ENCODE results near the gene PDP2. TPM values are rescaled to one million over a fixed set of nuclear protein-coding genes. Genes with fewer than 3 reads are reported as not detected.
A peak's percentile ranks its signal among the peaks of the same experiment; 100 is the strongest.

The PDP2 gene
- total RNA-seq, 1 experiment from 2014 or later: 44.4 TPM

GRCh38 chr16:66894055-66894454 lies 13.7 kb downstream of the PDP2 start:
- no peaks in the 10 kb centered on the region; the same call in 1 of the 2 replicates for H3K36me3 ChIP-seq (ENCODE audit: control insufficient read depth, insufficient read depth, low read length)
- H3K4me3 ChIP-seq (ENCODE audit: low read depth, low read length): no peak overlapping the region
- no peak for TF ChIP-seq CTCF (IDR thresholded peaks at IDR 0.05; ENCODE audit: insufficient read depth in 1 of 2, low read depth in 1 of 2, low read length in 1 of 2, severe bottlenecking in 1 of 2, unreplicated experiment in 1 of 2)
- H3K4me1 ChIP-seq: peaks cover 28% of the 10 kb centered on the region
- Mint-ChIP-seq H3K4me3 (ENCODE audit: unreplicated experiment) (no peak overlapping the region), H3K27ac (ENCODE audit: unreplicated experiment) (no peak overlapping the region), H3K9me3 (ENCODE audit: unreplicated experiment) (no peaks in the 10 kb centered on the region), H3K4me1 (ENCODE audit: low read depth, unreplicated experiment) (peaks cover 20% of the 10 kb centered on the region), H3K27me3 (ENCODE audit: insufficient read depth, unreplicated experiment) (no peaks in the 10 kb centered on the region), H3K36me3 (ENCODE audit: insufficient read depth, unreplicated experiment) (peaks cover 17% of the 10 kb centered on the region)
- ChIA-PET CTCF (interaction anchor here (1.0 to 3.0 kb wide), 3 partner anchors 13 to 54 kb away, joined by 3 to 36 read pairs (median 4); partner anchors contain the start of gene PDP2), POLR2A (no interaction called here)
- H3K27me3 ChIP-seq (replicated peaks; ENCODE audit: control insufficient read depth, insufficient read depth, low read length): no peaks in the 10 kb centered on the region
- DNase-seq: no peak
- no TSS peak for BruUV-seq (replicated peaks)
- H3K9me3 ChIP-seq: no peaks in the 10 kb centered on the region
- intact Hi-C loops (cut with micrococcal nuclease; ENCODE audit: unreplicated experiment): loop anchor here (2.0 kb wide), 1 partner anchor 61 kb away; no protein-coding TSS in a partner anchor

GRCh38 chr16:66894948-66895688 lies 14.8 kb downstream of the PDP2 start:
- ChIA-PET CTCF (interaction anchor here (0.6 to 3.0 kb wide), 19 partner anchors 8 to 301 kb away, joined by 3 to 36 read pairs (median 3); partner anchors contain the start of genes CDH16, CIAO2B, NOL3 and PDP2), POLR2A (no interaction called here)
- Mint-ChIP-seq H3K27me3 (ENCODE audit: insufficient read depth, unreplicated experiment) (no peaks in the 10 kb centered on the region), H3K36me3 (ENCODE audit: insufficient read depth, unreplicated experiment) (peaks cover 8% of the 10 kb centered on the region), H3K4me3 (ENCODE audit: unreplicated experiment) (no peak overlapping the region), H3K4me1 (ENCODE audit: low read depth, unreplicated experiment) (peaks cover 29% of the 10 kb centered on the region), H3K27ac (ENCODE audit: unreplicated experiment) (peak overlapping the region; percentile 64), H3K9me3 (ENCODE audit: unreplicated experiment) (no peaks in the 10 kb centered on the region)
- peaks cover 39% of the 10 kb centered on the region for H3K4me1 ChIP-seq
- no peak overlapping the region for H3K4me3 ChIP-seq (ENCODE audit: low read depth, low read length)
- H3K36me3 ChIP-seq (ENCODE audit: control insufficient read depth, insufficient read depth, low read length): no peaks in the 10 kb centered on the region
- TF ChIP-seq CTCF (IDR thresholded peaks at IDR 0.05; ENCODE audit: insufficient read depth in 1 of 2, low read depth in 1 of 2, low read length in 1 of 2, severe bottlenecking in 1 of 2, unreplicated experiment in 1 of 2): peak; percentile 83 to 94
- H3K27me3 ChIP-seq (replicated peaks; ENCODE audit: control insufficient read depth, insufficient read depth, low read length): no peaks in the 10 kb centered on the region
- no peaks in the 10 kb centered on the region for H3K9me3 ChIP-seq
- intact Hi-C loops (cut with micrococcal nuclease; ENCODE audit: unreplicated experiment): loop anchor here (1.0 to 2.0 kb wide), 3 partner anchors 30 to 60 kb away; partner anchors contain the start of gene RRAD
- no TSS peak for BruUV-seq (replicated peaks)
- peak; percentile 81 to 83 for DNase-seq

- H3K36me3 Mint-ChIP-seq (ENCODE audit: insufficient read depth, unreplicated experiment): peaks cover 8% of the 10 kb centered on the region
- Histone ChIP-seq H3K36me3 (ENCODE audit: control insufficient read depth, insufficient read depth, low read length) (no peaks in the 10 kb centered on the region), H3K27me3 (replicated peaks; ENCODE audit: control insufficient read depth, insufficient read depth, low read length) (no peaks in the 10 kb centered on the region), H3K4me1 (peaks cover 43% of the 10 kb centered on the region), H3K9me3 (no peaks in the 10 kb centered on the region), H3K4me3 (ENCODE audit: low read depth, low read length) (no peak overlapping the region)
- H3K27me3 Mint-ChIP-seq (ENCODE audit: insufficient read depth, unreplicated experiment): no peaks in the 10 kb centered on the region
- TF ChIP-seq CTCF (IDR thresholded peaks at IDR 0.05; ENCODE audit: insufficient read depth in 1 of 2, low read depth in 1 of 2, low read length in 1 of 2, severe bottlenecking in 1 of 2, unreplicated experiment in 1 of 2): no peak
- H3K4me1 Mint-ChIP-seq (ENCODE audit: low read depth, unreplicated experiment): peaks cover 33% of the 10 kb centered on the region
- peak overlapping the region; percentile 64 for H3K27ac Mint-ChIP-seq (ENCODE audit: unreplicated experiment)
- no peak overlapping the region for H3K4me3 Mint-ChIP-seq (ENCODE audit: unreplicated experiment)
- no peaks in the 10 kb centered on the region for H3K9me3 Mint-ChIP-seq (ENCODE audit: unreplicated experiment)
- no peak for DNase-seq
- ChIA-PET CTCF (interaction anchor here (0.5 to 3.0 kb wide), 18 partner anchors 9 to 301 kb away, joined by 3 to 36 read pairs (median 4); partner anchors contain the start of genes CDH16, CIAO2B, NOL3 and PDP2), POLR2A (no interaction called here)
- intact Hi-C loops (cut with micrococcal nuclease; ENCODE audit: unreplicated experiment): loop anchor here (1.0 to 2.0 kb wide), 3 partner anchors 30 to 59 kb away; partner anchors contain the start of gene RRAD
- BruUV-seq (replicated peaks): no TSS peak
Observed at GRCh38 chr16:66895689-66895979, 15.3 kb downstream of the PDP2 start.

Data from Caco-2 (cell line).